Mucosa of stomach (tissue), 1 donor: ENCODE results near the gene ANO2.

Experiments used
- H3K27me3 ChIP-seq: one replicate; pipeline ENCODE4 v1.7.0; 2013; ENCODE audit warnings: mild to moderate bottlenecking, low read length; ENCODE audit not compliant: control insufficient read depth, insufficient read depth
- H3K36me3 ChIP-seq: one replicate; pipeline ENCODE4 v1.7.0; 2013; ENCODE audit warnings: low read length; ENCODE audit not compliant: control insufficient read depth, insufficient read depth
- H3K4me1 ChIP-seq: one replicate; pipeline ENCODE4 v1.7.0; 2013; ENCODE audit warnings: mild to moderate bottlenecking, low read length; ENCODE audit not compliant: control insufficient read depth, insufficient read depth
- H3K4me3 ChIP-seq: one replicate; pipeline ENCODE4 v1.7.0; 2013; ENCODE audit warnings: low read length
- H3K9ac ChIP-seq: one replicate; pipeline ENCODE4 v1.7.0; 2013; ENCODE audit warnings: mild to moderate bottlenecking, low read length, moderate library complexity
- H3K9me3 ChIP-seq: one replicate; pipeline ENCODE4 v1.7.0; 2013; ENCODE audit warnings: mild to moderate bottlenecking, low read length, moderate library complexity; ENCODE audit not compliant: control insufficient read depth
- donor health status: Pancreatic carcinoma.

ANO2 gene

DNA sequence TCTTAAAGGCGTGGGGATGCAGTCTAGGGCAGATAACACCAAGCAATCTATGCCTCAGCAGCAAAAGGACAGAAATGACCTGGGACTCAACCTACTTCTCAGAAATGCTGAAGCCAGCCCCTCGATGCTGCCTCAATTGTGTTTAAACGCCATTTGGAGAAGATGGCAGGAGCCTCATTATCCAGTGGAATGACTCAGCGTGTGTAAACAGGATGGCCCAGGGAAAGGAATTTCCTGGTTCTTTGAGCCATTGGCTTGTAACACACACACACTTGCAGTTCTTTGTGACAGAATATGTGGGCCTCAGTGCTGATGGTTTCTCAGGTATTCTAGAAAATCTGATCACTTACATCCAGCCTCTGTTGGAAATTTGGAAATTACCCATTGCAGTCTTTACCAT, 358.9 kb downstream of the ANO2 start:
- Histone ChIP-seq H3K4me3 (no peak overlapping the region), H3K9me3 (no peaks in the 10 kb centered on the region), H3K27me3 (no peaks in the 10 kb centered on the region), H3K9ac (no peak overlapping the region), H3K36me3 (no peaks in the 10 kb centered on the region), H3K4me1 (peaks cover 9% of the 10 kb centered on the region)

DNA sequence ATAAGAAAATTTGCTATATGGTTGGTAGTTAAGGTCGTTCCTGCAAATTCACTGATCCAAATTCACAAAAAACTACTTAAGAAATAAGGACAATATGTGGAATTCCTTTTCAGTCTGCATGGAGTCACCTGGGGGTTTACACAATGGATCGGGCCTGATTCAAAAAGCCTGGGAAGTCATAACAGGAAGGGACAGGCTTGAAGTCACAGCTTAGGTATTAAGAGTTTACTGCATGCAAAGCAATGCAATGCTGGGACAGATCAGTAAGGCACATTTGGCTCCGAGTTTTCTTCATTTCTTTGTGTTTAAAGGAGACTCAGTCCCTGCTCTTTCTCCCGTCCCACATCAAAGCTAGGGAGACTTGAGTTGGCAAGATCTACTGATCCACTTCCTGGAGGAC, 359.9 kb downstream of the ANO2 start:
- H3K9ac ChIP-seq: no peak overlapping the region
- no peaks in the 10 kb centered on the region for H3K9me3 ChIP-seq
- no peaks in the 10 kb centered on the region for H3K27me3 ChIP-seq
- no peaks in the 10 kb centered on the region for H3K36me3 ChIP-seq
- H3K4me1 ChIP-seq: peaks cover 9% of the 10 kb centered on the region
- no peak overlapping the region for H3K4me3 ChIP-seq

- Histone ChIP-seq H3K9me3 (no peaks in the 10 kb centered on the region), H3K4me1 (peaks cover 9% of the 10 kb centered on the region), H3K4me3 (no peak overlapping the region), H3K36me3 (no peaks in the 10 kb centered on the region), H3K9ac (no peak overlapping the region), H3K27me3 (no peaks in the 10 kb centered on the region)
Measured at GRCh38 chr12:5584412-5585175, 360.5 kb downstream of the ANO2 start.

DNA sequence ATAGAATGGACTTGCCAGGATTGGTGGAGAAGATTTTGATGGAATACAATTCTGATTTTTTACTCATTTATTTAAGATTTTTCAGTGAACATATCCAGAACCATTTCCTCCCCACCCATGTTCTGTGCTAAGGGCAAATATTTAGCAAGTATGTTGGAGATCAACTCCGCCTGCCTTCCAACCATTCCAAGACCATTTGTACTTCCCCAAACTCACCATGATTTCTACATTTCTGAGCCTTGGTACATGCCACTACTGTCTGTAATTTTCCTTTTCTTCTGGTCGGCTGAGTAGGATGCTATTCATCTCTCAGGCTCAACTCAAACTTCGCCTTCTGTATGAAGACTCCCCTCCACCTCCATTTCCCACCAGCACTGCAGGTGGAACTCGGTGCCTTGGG, 362.5 kb downstream of the ANO2 start:
- Histone ChIP-seq H3K9ac (no peak overlapping the region), H3K27me3 (no peaks in the 10 kb centered on the region), H3K9me3 (no peaks in the 10 kb centered on the region), H3K4me1 (peaks cover 9% of the 10 kb centered on the region), H3K4me3 (no peak overlapping the region), H3K36me3 (no peaks in the 10 kb centered on the region)

GRCh38 chr12:5582018-5582417, 363.0 kb downstream of the ANO2 start:
- no peak overlapping the region for H3K9ac ChIP-seq
- H3K4me1 ChIP-seq: peaks cover 9% of the 10 kb centered on the region
- H3K4me3 ChIP-seq: no peak overlapping the region
- H3K9me3 ChIP-seq: no peaks in the 10 kb centered on the region
- H3K36me3 ChIP-seq: no peaks in the 10 kb centered on the region
- H3K27me3 ChIP-seq: no peaks in the 10 kb centered on the region

DNA sequence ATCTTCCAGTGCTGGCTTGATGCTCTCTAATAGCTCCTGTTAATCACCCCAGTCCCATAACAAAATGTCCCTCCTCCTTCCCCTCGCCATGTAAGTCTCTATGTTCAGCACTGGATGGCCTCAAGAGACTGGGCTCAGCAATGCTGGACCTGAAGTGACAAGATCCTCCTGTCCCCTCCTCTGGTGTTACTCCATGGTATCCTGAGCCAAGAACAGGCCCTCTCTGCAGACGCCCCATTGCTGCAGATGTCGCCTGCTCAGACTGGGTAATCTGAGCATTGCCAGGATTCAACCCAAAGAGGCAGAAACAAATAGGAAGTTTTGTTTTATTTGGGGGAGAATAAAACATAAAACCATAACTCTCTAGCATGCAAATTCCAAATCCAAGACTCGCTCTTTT, 363.4 kb downstream of the ANO2 start:
- no peak overlapping the region for H3K4me3 ChIP-seq
- H3K36me3 ChIP-seq: no peaks in the 10 kb centered on the region
- H3K27me3 ChIP-seq: no peaks in the 10 kb centered on the region
- H3K4me1 ChIP-seq: peaks cover 7% of the 10 kb centered on the region
- no peak overlapping the region for H3K9ac ChIP-seq
- H3K9me3 ChIP-seq: no peaks in the 10 kb centered on the region

DNA sequence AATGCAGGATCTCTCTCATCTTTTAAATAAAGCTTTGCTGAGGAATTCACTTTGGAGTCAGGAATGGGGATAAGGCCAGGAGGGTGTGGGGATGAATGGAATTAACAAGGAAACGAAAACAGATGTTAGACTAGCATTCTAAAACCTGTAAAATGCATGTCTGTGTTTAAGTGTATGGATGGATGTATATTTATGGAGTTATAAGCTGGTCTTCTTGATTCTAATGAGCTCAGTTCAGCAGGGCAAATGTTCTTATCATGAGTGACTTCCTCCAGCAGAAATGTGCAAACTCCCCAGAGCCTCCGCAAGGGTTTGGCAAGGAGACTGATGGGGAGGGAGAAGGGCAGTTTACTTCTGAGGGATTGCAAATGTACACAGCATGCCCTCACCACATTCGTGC, 364.0 kb downstream of the ANO2 start:
- peaks cover under 1% of the 10 kb centered on the region for H3K4me1 ChIP-seq
- no peaks in the 10 kb centered on the region for H3K9me3 ChIP-seq
- no peak overlapping the region for H3K4me3 ChIP-seq
- H3K9ac ChIP-seq: no peak overlapping the region
- no peaks in the 10 kb centered on the region for H3K27me3 ChIP-seq
- H3K36me3 ChIP-seq: no peaks in the 10 kb centered on the region

DNA sequence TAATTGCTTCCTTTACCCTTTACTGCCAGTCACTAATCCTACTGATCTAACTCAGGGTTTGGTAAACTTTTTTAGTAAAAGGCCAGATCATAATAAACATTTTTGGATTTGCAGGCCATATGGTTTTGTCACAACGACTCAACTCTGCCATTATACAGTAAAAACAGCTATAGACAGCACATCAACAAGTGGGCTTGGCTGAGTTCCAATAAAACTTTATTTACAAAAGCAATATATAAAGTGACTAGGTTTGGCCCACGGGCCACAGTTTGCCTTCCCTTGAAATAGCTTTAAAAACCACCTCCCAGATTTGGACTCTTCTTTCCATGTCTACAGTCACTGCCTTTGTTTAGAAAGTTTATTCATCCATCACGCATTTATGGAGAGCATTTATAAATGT, 366.3 kb downstream of the ANO2 start:
- H3K9me3 ChIP-seq: no peaks in the 10 kb centered on the region
- H3K4me3 ChIP-seq: no peak overlapping the region
- no peaks in the 10 kb centered on the region for H3K4me1 ChIP-seq
- H3K9ac ChIP-seq: no peak overlapping the region
- no peaks in the 10 kb centered on the region for H3K27me3 ChIP-seq
- H3K36me3 ChIP-seq: no peaks in the 10 kb centered on the region

DNA sequence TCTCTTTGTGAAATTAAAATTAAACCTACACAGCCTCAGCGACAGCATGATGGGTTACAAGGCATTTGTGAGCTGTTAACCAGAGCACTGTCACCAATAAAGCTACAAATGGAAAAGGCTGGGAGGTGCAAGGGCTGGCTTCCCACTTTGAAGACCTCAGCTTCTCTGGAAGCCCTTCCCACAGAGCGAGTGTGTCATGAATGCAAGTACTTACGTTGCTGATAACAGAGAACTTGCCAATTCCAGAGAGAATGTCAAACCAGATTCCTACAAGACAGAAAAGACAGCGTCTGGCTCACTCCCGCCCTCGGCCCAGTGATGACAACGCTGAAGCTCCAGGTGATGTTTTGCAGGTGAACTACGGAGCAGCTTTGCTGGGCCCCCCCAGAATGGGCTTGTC, 367.3 kb downstream of the ANO2 start:
- Histone ChIP-seq H3K36me3 (no peaks in the 10 kb centered on the region), H3K27me3 (no peaks in the 10 kb centered on the region)

GRCh38 chr12:5577211-5577612, 367.8 kb downstream of the ANO2 start:
- H3K4me3 ChIP-seq: no peak overlapping the region
- no peaks in the 10 kb centered on the region for H3K4me1 ChIP-seq
- no peaks in the 10 kb centered on the region for H3K36me3 ChIP-seq
- H3K9me3 ChIP-seq: no peaks in the 10 kb centered on the region
- H3K27me3 ChIP-seq: no peaks in the 10 kb centered on the region
- H3K9ac ChIP-seq: no peak overlapping the region

More for the DNA sequence above, 367.3 kb downstream of the ANO2 start:
- no peaks in the 10 kb centered on the region for H3K9me3 ChIP-seq
- H3K4me1 ChIP-seq: no peaks in the 10 kb centered on the region
- no peak overlapping the region for H3K4me3 ChIP-seq
- no peak overlapping the region for H3K9ac ChIP-seq

DNA sequence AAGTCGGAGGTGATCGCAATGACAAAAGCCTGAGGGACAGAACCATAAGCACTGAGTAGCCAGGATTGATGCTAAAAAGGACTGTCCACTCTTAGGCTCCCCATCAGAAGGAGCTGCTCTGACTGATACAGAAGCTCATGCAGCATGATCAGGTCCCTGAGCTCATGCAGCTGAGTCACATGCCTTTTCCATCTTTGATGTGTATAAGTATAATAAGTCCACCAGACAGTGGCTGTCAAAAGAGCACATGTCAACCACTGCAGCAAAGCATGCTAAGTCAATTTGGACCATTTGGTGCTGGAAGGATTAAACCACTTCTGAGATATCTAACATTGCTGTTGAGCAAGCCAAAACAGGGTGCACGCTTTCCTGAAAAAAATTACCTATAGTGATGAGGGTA, 369.1 kb downstream of the ANO2 start:
- Histone ChIP-seq H3K4me3 (no peak overlapping the region), H3K9me3 (no peaks in the 10 kb centered on the region), H3K9ac (no peak overlapping the region), H3K36me3 (no peaks in the 10 kb centered on the region), H3K4me1 (no peaks in the 10 kb centered on the region), H3K27me3 (no peaks in the 10 kb centered on the region)

GRCh38 chr12:5575232-5575631, 369.8 kb downstream of the ANO2 start:
- Histone ChIP-seq H3K4me3 (no peak overlapping the region), H3K9me3 (no peaks in the 10 kb centered on the region), H3K27me3 (no peaks in the 10 kb centered on the region), H3K36me3 (no peaks in the 10 kb centered on the region), H3K4me1 (no peaks in the 10 kb centered on the region), H3K9ac (no peak overlapping the region)

GRCh38 chr12:5573390-5573789, 371.7 kb downstream of the ANO2 start:
- Histone ChIP-seq H3K27me3 (no peaks in the 10 kb centered on the region), H3K9ac (no peak overlapping the region), H3K36me3 (no peaks in the 10 kb centered on the region), H3K9me3 (no peaks in the 10 kb centered on the region), H3K4me1 (no peaks in the 10 kb centered on the region), H3K4me3 (no peak overlapping the region)
